GM12864 (cell line): ENCODE measurements around the gene CDK5RAP2.

ENCODE experiments used
- DNase-seq: peaks from one replicate; pipeline ENCODE4 v3.0.0-alpha.2; 2011; ENCODE audit warnings: low read depth
- H3K4me3 ChIP-seq: 2 replicates; pipeline ENCODE4 v1.5.1; 2011; ENCODE audit warnings: mild to moderate bottlenecking, low read depth, low read length, control low read depth
- TF ChIP-seq, protein P1 (sequence below): IDR thresholded peaks from 2 replicates; pipeline ENCODE4 v1.5.1; 2011; ENCODE audit warnings: low read depth, mild to moderate bottlenecking, moderate library complexity, low read length, control low read depth, inconsistent platforms; ENCODE audit errors: missing control alignments

The CDK5RAP2 gene

DNA sequence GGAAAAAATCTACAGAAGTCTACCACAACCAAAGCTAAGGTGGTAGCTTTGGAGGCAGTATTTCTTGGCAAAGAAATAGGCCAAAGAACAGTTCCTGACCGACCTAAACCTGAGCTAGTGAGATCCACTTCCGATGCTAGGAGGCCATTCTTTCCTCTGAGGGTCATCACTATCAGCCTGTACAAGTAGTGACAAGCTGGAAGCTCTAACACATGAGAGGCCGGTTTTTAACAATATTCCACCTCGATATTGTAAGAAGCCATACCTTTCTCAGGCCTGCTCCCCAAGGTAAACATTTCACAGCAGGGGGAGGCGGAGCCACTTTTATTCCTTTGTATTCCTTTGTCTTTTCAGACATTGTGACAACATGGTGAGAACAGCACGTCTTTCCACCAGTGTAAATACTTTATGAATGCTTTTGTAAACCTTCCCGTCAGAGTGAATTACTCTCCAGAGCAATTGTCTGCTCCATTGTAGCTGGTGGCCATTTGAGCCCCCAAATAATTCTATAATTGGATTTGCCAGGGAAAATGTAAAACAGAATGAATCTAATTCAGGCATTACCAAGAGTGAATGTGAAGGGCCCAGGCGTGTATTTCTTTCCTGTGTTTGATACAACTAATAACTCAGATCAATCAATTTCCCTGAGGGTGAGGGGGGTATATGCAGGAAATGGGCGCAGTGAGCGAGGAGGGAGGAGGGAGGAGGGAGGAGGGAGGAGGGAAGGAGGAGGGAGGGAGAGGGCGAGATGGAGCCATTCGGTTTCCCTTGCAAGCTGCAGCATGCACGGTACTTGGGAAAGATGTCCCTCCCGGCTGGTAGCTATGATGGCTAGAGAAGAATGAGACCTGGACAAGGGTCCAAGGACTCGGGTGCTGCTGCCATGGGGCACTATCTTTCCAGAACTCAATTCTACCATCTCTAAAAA lies 166.6 kb downstream of the CDK5RAP2 start:
- DNase-seq, result no peak
- no peak overlapping the region for H3K4me3 ChIP-seq
- TF ChIP-seq, protein P1, sequence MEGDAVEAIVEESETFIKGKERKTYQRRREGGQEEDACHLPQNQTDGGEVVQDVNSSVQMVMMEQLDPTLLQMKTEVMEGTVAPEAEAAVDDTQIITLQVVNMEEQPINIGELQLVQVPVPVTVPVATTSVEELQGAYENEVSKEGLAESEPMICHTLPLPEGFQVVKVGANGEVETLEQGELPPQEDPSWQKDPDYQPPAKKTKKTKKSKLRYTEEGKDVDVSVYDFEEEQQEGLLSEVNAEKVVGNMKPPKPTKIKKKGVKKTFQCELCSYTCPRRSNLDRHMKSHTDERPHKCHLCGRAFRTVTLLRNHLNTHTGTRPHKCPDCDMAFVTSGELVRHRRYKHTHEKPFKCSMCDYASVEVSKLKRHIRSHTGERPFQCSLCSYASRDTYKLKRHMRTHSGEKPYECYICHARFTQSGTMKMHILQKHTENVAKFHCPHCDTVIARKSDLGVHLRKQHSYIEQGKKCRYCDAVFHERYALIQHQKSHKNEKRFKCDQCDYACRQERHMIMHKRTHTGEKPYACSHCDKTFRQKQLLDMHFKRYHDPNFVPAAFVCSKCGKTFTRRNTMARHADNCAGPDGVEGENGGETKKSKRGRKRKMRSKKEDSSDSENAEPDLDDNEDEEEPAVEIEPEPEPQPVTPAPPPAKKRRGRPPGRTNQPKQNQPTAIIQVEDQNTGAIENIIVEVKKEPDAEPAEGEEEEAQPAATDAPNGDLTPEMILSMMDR, result no peak

DNA sequence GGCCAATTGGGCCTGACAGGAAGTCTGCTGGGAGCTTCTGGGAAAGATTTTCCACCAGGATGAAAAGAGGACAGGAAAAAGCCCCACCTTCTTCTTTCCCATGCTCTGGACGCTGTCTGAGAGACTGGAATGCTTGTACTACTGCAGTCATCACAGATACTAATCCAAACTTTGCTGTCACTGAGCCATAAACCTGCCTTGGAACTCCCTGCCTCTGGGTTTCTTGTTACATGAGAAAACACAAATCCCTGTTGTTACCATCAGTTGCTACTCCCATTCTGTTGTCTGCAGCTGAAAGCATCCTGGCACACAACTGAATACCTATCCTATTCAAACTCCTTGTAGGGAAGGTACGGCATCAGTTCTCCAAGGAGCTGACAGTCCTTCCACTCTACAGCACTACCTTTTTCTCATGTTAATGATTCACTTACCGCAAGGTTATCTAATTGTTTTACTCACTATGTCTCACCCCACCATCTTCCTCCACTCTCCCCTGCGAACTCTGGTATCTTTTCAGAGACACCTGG lies 167.5 kb downstream of the CDK5RAP2 start:
- H3K4me3 ChIP-seq, result no peak overlapping the region
- DNase-seq, result no peak
- TF ChIP-seq, protein P1, result no peak

DNA sequence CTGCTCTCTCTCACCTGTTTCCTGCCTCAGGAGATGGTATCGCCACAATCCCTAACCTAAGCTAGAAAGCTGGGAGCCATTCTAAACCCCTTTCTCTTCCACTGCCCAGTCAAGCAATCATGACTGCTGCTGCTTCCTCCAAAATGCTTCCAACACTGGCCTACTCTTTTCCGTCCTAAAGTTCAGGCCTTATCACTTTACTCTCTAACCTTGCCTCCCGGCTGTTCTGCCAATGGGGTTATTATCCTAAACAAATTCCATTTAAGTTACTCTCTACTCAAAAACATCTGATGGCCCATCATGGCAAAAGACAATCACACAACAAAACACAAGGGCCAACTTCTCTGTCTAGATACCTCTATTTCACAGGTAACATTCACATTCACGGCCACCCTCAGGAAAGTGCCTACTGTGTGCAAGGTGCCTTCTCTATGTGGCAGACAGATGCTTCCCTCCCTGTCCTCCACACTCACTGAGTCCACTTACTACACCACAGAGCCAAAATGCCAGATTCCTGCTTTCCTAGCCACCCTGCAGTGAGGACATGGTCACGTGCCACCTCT lies 168.0 kb downstream of the CDK5RAP2 start:
- DNase-seq, result no peak
- H3K4me3 ChIP-seq, result no peak overlapping the region
- TF ChIP-seq, protein P1, result no peak

DNA sequence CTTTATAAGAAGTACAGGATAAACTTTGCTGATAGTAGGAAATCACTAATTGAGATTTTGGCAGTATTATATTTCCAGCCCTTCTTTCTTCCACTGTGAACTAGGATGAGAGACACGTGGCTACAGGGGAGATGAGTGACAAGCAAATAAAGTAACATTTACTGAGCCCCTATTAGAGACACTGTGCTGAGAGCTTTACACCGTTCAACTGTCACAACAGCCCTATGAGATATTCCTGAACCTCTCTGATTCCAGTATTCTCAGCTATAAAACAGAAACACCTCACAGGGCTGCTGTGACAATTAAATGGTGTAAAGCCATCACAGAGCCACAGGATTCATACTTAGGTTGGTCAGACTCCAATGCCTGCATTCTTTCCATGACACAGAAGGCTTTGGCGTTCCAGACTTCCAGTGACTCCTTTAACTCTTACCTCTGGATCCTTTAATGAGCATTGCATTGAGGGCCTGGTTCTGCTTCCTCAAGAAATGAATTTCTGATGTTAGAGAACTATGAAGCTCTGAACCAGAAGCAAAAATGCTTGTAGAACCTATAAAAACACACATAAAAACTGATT lies 169.0 kb downstream of the CDK5RAP2 start:
- H3K4me3 ChIP-seq, result no peak overlapping the region
- TF ChIP-seq, protein P1, result no peak
- no peak for DNase-seq

DNA sequence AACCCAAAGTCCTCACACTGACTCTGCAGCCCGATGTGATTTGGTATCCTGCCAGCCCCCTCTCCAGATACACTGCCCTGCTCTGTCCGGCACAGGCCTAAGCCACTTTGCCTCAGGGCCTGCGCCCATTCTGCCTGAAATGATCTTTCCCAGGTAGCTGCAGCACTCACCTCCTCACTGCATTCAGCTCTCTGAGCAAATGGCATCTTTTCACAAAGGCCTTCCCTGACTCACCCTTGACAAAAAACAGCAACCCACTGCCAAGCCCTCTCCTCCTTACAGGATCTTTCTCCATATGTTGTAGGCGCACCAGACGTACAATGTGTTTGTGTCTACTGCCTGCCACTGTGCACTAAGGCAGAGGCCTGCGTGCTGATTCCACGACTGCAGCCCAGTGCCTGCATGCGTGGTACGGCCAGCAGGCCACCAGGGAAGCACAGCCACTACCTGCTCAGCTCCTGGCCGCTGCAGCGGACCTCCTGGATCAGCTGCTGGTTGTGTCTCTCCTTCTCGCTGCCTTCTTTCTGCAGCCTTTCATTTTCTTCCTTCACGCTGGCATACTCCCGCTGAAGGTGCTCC lies 171.2 kb downstream of the CDK5RAP2 start:
- no peak overlapping the region for H3K4me3 ChIP-seq
- TF ChIP-seq, protein P1, result no peak
- DNase-seq, result no peak

DNA sequence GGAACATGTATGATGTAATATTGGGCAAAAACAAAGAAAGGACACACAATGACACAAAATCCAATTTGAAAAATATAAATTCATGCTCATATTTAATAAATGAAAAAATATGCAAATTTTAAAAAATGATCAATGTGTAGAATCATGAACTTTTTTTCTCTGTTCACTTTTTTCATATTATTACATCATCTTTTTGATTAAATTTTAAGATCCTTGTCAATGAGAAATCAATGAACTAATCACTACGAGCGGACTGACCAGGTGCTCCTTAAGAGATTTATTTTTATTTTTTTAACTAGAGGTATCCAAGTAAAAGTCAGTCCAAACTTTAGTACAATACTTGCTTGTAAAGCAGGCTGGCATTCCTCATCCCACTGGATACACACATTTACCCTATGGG lies 174.1 kb downstream of the CDK5RAP2 start:
- TF ChIP-seq, protein P1, result no peak
- H3K4me3 ChIP-seq, result no peak overlapping the region
- no peak for DNase-seq
